ENCODE results near the gene SLC9A5. TPM values are rescaled to one million over a fixed set of nuclear protein-coding genes. Genes with fewer than 3 reads are reported as not detected.

SLC9A5 gene
- 4.9 TPM for polyA plus RNA-seq (ENCODE audit: insufficient read length)
- long read RNA-seq, donor 1 = 0 reads
- long read RNA-seq, donor 2 = 0 reads
- long read RNA-seq, donor 3 = 0 reads
- long read RNA-seq, donor 4 = 0 reads
- long read RNA-seq, donor 5, partial matches to known transcripts = 0 of 1 reads
- long read RNA-seq, donor 5, other reads (novel, unspliced or antisense) = 0 of 1 reads
- long read RNA-seq, donor 6 = 0 reads
- long read RNA-seq, donor 7 = 0 reads
- long read RNA-seq, donor 8 = 0 reads

GRCh38 chr16:67248401-67249177 is at the start of gene SLC9A5:
TSS of gene SLC9A5 (plus strand) at chr16:67248979. CDS start at chr16:67249015, 36 bp downstream.
- no peak for DNase-seq

GRCh38 chr16:67199011-67199807 is 49.6 kb upstream of the SLC9A5 start, which contains the start of gene ELMO3:
TSS of gene ELMO3 (plus strand) at chr16:67199131. CDS start at chr16:67199327, 196 bp downstream.
- DNase-seq = no peak

GRCh38 chr16:67199808-67200198 is 49.0 kb upstream of the SLC9A5 start:
- no peak for DNase-seq

- DNase-seq = no peak
Measured at GRCh38 chr16:67200491-67200890, 48.3 kb upstream of the SLC9A5 start.

GRCh38 chr16:67201411-67202345 is 47.1 kb upstream of the SLC9A5 start:
- DNase-seq = no peak

GRCh38 chr16:67202426-67202825 is 46.4 kb upstream of the SLC9A5 start:
- DNase-seq = no peak

- no peak for DNase-seq
Measured at GRCh38 chr16:67202956-67203493, 45.8 kb upstream of the SLC9A5 start.

GRCh38 chr16:67204076-67204475 is 44.7 kb upstream of the SLC9A5 start:
- no peak for DNase-seq

- DNase-seq = no peak
Measured at GRCh38 chr16:67206129-67206837, 42.5 kb upstream of the SLC9A5 start.

- DNase-seq = no peak
Measured at GRCh38 chr16:67206838-67207248, 41.9 kb upstream of the SLC9A5 start.

GRCh38 chr16:67207249-67208091 is 41.3 kb upstream of the SLC9A5 start:
- no peak for DNase-seq

- no peak for DNase-seq
Measured at GRCh38 chr16:67208154-67208896, 40.5 kb upstream of the SLC9A5 start.

GRCh38 chr16:67209565-67209964 is 39.2 kb upstream of the SLC9A5 start:
- DNase-seq = no peak

- DNase-seq = no peak
Measured at GRCh38 chr16:67210069-67210937, 38.5 kb upstream of the SLC9A5 start.

GRCh38 chr16:67211674-67212073 is 37.1 kb upstream of the SLC9A5 start:
- no peak for DNase-seq

GRCh38 chr16:67212766-67213165 is 36.0 kb upstream of the SLC9A5 start:
- no peak for DNase-seq

- no peak for DNase-seq
Measured at GRCh38 chr16:67213197-67214019, 35.4 kb upstream of the SLC9A5 start.
